ENCODE measurements around the gene DENND2A.

GRCh38 chr7:140646931-140647647, 6.5 kb upstream of the DENND2A start:
- TF ChIP-seq CTCF (conservative IDR thresholded peaks at IDR 0.05; ENCODE audit: low read depth, low read length) (peak; percentile 48; the same call in 1 of the 2 replicates), EZH2 (IDR thresholded peaks at IDR 0.05; ENCODE audit: borderline replicate concordance, low read depth, low read length, poor library complexity, severe bottlenecking) (no peak)
